ENCODE results near the gene LSM3.

The LSM3 gene

DNA sequence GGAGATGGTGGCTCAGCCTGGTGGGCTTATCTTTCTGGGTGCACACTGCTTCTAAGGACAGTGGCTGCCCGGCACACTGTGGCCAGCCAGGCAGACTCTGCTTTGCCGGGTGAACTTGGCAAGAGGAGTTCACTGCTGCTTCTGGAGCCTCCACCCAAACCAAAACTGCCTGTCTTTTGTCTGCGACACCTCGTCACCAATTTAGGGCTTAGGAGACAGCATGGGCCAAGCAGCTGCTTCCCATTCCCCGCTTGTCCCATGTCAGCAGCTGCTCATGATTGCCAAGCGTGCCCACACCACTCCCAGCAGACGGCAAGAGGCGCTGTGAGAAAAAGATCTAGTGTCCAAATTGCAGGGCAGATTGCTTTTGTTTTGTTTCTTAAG is 57.3 kb downstream of the LSM3 start:
- no peak for DNase-seq (ENCODE audit: insufficient read length, low spot score)
- FAIRE-seq: no peak

DNA sequence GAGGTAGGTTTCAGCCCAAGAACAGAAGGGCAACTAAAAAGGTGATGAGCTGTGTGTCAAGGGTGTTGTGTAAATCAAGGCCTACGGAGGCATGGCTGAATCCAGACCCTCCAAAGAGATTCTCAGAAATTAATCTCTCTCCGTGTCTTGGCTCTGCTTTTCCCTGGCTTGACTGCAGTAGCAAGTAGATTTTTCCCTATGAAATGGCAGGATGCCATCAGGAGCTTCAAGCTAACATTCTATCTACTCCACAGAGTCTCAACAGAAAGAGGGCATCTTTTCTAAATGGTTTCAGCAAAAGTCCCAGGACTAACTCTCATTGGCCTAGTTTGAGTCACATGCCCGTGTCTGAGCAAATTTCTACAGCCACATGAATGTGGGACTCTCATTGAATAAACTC is 58.3 kb downstream of the LSM3 start:
- no peak for FAIRE-seq
- DNase-seq (ENCODE audit: insufficient read length, low spot score): no peak

DNA sequence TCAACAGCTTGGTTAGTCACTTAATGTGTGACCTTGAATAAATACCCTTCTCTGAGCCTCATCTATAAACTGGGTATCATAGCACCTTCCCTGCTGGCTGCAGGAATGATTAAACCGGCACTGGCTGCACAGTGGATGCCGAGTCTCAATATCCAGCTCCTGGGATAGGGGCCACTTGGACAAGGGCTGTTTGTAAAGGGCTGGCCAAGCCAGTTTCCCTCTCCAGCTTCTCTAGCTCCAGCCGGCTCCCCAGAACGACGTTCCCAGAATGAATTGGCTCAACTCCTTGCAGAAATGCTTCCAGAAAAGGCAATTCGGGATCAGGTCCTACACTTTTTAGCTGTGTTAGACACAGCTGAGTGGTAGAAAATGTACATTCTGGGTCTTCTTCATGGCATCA is 58.8 kb downstream of the LSM3 start:
- no peak for DNase-seq (ENCODE audit: insufficient read length, low spot score)
- FAIRE-seq: no peak

DNA sequence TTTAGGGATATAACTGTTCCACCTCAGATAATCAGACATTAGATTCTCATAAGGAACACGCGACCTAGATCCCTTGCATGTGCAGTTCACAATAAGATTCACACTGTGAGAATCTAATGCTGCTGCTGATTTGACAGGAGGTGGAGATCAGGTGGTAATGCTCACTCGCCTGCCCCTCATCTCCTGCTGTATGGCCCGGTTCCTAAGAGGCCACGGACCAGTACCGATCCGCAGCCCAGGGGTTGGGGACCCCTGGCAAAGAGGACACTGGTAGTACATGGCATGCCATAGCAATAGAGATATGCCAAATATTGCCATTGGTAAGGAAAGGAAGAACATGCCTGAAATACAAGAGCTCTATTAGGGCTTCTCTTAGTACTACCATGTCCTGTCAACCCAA is 59.7 kb downstream of the LSM3 start:
- FAIRE-seq (no peak), DNase-seq (ENCODE audit: insufficient read length, low spot score) (no peak)

DNA sequence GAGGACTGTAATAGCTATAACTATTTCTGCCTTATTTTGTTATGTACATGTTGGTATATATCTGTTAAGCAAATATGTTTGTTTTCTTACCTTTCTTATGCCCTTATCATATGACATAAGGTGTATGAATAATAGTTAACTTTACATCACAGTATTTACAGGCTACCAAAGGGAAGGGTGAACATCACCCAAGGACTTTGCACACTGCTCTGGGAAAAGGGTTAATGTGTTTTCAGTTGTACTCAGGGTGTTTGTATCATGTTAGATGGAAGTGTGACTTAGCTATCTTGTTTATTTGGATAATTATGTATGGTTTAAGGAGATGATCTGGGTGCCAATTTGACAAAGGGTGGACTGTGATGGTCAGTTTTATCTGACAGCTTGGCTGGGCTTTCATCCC is 60.3 kb downstream of the LSM3 start:
- DNase-seq (ENCODE audit: insufficient read length, low spot score): no peak
- FAIRE-seq: no peak

DNA sequence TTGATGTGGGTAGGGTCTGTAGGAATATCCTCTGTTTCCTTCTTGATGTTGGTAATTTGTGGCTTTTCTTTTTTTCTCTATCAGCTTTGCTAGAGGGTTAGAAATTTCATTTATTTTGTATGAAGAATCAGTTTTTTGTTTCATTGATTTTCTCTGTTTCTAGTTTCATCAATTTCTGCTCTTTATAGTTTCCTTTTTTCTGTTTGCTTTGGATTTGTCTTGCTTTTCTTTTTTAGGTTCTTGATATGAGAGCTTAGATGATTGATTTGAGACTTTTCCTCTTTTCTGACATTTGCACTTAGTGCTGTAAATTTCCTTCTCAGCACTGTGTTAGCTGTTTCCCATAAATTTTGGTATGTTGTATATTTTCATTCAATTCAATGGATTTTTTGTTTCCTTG is 61.3 kb downstream of the LSM3 start:
- DNase-seq (ENCODE audit: insufficient read length, low spot score): no peak
- no peak for FAIRE-seq

DNA sequence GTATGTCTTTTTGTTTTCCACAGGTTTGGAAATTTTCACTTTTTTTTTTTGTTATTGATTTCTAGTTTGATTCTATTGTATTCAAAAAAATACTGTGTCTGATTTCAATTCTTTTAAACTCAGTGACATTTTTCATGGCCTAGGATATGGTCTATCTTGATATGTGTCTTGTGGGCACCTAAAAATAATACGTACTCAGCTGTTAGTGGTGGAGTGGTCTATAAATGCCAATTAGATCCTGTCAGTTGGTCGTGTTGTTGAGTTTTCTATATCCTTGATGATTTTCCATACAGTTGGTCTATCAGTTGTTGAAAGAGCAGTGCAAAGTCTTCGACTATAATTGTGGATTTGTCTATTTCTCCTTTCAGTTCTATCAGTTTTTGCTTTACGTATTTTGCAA is 61.7 kb downstream of the LSM3 start:
- DNase-seq (ENCODE audit: insufficient read length, low spot score) (no peak), FAIRE-seq (no peak)

DNA sequence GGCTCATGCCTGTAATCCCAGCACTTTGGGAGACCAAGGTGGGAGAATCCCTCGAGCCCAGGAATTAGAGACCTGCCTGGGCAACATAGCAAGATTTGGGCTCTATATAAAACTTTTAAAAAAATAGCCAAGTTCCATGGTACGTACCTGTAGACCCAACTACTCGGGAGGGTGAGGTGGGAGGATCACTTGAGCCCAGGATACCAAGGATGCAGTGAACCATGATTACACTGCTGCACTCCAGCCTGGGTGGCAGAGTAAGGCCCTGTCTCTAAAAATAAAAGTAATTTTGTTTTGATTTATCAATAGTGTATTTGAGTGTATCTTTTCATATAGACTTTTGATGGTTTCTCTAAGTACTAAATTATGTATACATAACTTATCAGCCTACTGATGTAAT is 63.1 kb downstream of the LSM3 start:
- FAIRE-seq: no peak

DNA sequence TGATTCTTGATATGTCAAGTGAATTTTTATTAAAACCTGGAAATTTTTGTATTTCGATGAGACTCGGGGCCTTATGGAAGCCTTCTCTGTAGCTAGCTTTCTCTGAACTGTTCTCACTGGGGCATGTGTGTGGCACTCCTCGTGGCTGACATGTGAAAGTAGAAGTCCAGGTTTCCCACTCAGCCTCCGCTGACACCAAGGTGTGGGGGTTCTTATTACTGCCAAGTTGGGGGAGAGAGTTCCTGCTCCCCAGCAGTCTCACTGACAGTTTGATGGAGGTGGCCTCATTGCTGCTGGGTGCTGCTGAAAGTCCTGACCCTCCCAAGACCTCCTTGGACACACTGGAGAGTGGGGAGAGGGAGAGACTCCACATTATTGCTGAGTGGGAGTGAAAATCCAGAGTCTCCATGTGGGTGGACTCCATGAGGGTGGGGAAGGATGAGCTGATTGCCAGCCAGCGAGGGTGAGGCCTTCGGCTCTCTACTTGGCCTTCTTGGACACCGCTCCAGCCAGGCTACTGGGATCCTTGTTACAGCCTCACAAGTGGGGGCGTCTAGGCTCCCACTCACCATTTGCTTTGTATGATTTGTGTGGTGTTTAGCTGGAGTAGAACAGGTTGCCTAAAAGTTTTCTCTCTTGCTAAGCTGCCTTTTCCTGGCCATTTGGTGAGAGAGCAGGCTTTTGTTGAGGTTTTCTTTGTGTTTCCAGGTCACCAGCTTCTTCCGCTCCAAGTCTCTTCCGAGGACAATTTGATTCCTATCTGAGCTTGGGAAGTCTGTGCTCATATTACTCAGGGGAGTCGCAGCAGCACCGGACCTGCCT is 64.1 kb downstream of the LSM3 start:
- no peak for FAIRE-seq
- DNase-seq (ENCODE audit: insufficient read length, low spot score): no peak

More for the DNA sequence above, 63.1 kb downstream of the LSM3 start:
- no peak for DNase-seq (ENCODE audit: insufficient read length, low spot score)

DNA sequence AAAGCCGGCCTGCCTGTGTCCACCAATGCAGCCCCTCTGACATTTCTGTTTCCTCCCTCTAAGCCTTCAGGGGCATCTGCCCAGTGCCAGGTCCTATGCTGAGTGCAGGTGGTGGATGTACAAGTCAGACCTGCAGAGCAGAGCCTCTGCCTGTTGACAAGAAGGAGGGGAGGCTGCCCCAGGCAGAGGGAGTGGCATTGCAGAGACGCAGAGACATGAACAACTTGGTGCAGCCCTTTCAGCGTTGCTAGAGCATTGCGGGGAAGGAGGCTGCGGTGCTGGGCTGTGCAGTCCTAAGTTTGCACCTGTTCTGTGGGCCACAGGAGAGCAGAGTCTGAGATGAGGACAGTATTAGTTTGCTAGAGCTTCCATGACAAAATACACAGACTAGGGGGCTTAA is 65.2 kb downstream of the LSM3 start:
- FAIRE-seq (no peak), DNase-seq (ENCODE audit: insufficient read length, low spot score) (no peak)

DNA sequence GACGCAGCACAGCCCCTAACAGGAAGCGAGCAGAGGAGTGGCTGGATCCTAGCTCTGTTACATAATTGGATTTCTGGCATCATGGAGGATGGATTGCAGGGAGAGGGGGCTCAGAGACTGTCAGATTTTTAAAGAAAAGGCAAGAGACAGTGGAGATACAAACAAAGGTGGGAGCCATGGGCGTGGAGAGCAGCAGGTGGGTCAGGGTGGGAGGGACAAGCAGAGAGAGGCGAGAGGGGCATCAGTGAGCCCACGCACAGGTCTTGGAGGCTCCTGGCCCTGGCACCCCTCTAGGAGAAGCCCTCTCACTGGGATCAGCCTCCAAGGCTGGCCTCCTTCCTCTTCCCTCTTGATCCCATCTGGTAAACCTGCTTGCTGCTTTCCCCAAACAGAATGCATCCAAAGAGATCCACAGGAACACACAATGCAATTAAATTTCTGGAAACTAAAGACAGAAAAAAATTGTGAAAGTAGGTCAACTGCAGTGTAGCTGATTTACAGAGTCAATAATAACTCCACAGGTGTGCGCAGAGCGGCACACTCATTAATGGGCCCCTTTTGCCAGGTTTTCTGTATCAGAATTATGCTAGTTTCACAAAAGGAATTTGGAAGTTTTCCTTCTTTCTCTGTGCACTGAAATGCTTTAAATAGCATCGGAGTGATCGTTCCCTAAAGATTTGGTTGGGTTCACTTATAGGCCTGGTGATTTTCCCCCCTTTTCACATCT is 66.1 kb downstream of the LSM3 start:
- no peak for FAIRE-seq
- DNase-seq (ENCODE audit: insufficient read length, low spot score): no peak

DNA sequence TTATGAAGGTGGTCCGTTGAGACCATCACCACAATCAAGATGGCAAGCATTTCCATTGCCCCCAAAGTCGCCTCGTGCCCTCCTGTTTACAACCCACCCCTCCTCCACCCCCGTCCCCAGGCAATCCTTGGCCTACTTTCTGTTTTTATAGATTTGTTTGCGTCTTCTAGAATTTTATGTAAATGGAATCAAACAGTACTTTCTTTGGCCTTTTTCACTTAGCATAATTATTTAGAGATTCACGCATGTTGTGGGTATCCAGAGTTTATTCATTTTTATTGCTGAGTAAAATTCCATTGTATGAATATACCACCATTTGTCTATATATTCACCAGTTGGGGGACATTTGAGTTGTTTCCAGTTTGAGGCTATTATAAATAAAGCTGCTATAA is 66.6 kb downstream of the LSM3 start:
- FAIRE-seq (no peak), DNase-seq (ENCODE audit: insufficient read length, low spot score) (no peak)

DNA sequence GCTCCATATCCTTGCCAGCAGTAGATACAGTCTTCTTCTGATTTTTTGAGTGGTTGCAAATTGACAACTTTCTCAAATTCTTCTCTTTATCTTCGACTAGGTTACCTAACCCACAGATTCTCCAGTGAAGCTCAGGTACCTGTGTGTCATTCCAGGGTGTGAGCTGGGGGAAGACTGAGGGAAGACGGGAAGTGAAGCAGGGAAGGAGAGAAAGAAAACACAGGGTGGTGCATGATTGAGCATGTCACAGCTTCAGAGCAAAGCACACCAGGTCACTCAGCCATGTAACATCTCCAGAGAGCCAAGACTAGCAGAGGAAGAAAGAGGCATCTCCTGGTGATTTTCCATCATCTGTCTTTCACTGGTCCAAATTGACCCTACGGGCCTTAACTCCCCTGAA is 67.2 kb downstream of the LSM3 start:
- FAIRE-seq (no peak), DNase-seq (ENCODE audit: insufficient read length, low spot score) (no peak)

DNA sequence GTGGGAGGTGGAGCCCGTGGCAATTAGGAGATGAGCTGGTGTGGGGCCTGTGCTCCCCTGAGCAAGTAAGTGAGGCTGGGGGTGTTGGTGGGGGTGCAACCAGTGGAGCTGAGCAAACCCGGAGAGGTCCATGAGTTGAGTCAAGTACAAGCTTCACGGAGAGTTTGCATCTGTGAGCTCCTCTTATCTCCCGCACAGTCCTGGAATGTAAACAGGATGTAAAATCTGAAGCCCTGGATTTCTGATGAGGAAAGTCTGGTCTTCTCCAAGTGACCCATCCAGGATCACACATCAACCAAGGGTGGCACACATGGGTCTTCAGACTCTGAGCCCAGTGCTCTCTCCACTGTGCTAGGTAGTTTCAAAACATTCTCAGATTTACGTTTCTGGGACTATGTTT is 67.8 kb downstream of the LSM3 start:
- FAIRE-seq (no peak), DNase-seq (ENCODE audit: insufficient read length, low spot score) (no peak)

DNA sequence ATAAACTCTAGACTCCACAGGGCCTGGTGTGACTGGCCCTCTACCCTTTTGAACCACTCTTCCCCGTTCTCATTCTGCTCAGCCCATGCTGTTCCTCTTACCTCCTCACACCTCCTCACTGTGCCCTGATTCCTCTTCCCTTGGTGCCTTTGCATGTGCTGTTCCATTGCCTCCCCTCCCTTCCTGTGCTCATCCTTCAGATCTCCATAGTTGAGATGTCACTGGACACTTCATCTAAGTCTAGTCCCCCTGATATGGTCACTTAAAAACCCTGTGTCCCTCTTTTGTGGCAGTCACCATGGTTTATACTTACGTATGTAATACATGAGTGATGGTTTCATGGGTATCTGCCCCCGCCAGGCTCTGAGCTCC is 69.8 kb downstream of the LSM3 start:
- FAIRE-seq (no peak), DNase-seq (ENCODE audit: insufficient read length, low spot score) (no peak)

DNA sequence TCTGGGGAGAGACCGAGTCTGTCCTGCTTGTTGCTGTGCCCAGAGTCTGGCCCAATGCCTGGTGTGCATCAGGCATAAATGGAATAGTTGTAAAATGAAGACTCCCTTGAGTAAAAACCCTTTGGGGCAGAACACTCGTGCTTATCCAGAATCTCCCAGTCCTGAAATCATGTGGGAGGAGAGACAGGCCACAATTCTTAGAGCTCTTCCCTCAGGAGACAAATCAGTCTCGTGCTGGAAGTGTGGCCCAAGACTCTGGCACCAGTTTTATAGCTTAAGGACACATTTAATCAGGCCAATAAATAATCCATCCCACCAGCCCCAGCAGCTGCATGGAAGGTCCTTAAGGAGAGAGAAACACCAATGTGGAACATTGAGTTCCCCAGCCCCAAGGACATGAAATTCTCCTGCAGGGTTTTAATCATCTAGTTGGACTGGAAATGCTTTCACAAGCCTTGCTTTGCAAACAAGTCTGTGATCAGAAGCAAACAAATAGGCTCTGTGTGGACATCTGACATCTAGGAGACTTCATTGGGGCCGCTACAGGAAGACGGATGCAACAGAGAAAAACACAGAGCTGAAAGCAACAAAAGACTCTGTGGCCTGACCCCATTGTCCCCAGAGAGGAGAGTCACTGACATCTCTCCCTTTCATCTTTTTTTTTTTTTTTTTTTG is 70.4 kb downstream of the LSM3 start:
- FAIRE-seq: no peak
- no peak for DNase-seq (ENCODE audit: insufficient read length, low spot score)

Data from HTR-8/SVneo (cell line).